GM18498 (cell line): ENCODE data around the gene CEP72.
"Not testable (repeated sequence)": the region's sequence is repeated elsewhere in the genome, so short reads cannot be mapped to it uniquely, and the experiment has no call there.

ENCODE experiments used
- ATAC-seq: cut with Tn5 transposase; IDR thresholded peaks from one replicate; pipeline ENCODE4 v1.9.1; 2021; ENCODE audit warnings: mild to moderate bottlenecking, moderate library complexity; ENCODE audit not compliant: unreplicated experiment

The CEP72 gene

GRCh38 chr5:696753-697702 is 84.9 kb downstream of the CEP72 start:
- not testable (repeated sequence) for ATAC-seq
